GM18499 (cell line): ENCODE data around the gene NUDT15.
"Not testable (repeated sequence)": the region's sequence is repeated elsewhere in the genome, so short reads cannot be mapped to it uniquely, and the experiment has no call there.

ENCODE experiments used
- ATAC-seq: cut with Tn5 transposase; IDR thresholded peaks from one replicate; pipeline ENCODE4 v1.9.1; 2021; ENCODE audit warnings: moderate number of reproducible peaks; ENCODE audit not compliant: insufficient read depth, unreplicated experiment

The NUDT15 gene

DNA sequence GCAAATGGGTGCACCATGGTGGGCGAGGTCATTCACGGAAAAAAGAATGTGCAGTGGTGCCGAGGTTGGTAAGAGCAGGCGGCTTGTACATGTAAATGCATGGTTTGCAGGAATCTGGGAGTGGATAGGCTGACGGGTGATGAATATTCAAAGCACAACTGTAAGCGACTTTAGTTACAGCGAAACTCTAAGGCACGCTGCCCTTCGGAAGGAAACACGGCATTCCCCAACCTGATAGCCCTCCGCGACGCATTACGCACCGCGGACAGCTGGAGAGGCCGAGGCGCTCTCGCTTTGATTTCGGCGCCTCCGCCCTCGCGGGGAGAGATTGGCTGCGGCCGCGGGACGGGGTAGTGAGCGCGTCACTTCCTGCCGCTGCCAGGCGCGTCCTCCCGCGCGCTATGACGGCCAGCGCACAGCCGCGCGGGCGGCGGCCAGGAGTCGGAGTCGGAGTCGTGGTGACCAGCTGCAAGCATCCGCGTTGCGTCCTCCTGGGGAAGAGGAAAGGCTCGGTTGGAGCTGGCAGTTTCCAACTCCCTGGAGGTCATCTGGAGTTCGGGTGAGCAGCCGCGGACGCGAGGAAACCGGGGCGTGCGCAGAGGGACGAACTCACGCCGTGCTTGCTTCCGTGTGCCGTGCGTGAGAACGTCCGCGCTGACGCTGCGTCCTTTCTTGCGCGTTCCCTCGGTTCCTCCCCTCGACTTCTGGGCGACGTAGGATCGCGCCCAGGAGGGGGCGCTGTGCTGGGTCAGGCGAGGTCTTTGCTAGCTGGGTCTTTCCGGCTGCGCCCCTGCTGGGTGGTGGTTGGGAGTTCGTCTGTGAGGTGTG lies at the start of gene NUDT15:
Gene NUDT15 (plus strand): TSS at position 381 of the 828 bp plus-strand sequence. CDS start 21 bp downstream, at position 402.
- peak; percentile 86 for ATAC-seq

DNA sequence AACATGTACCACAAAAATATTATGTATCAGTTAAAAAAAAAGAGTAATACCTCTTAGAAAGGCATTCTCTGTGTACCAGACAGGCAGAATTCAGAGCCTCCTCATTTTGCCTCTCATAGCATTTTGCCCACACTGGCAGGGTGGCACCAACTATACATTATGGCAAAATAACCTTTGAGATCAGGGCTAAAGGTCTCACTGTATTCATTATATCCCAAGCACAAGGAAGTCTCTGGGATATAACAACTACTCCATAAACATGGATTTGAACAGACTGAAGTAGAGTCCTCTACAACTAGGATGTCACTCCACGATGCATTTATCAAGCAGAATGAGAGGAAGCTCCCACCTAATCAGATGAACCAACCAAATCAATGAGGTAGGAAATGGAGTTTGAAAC lies 47.1 kb upstream of the NUDT15 start:
- ATAC-seq, result no peak

DNA sequence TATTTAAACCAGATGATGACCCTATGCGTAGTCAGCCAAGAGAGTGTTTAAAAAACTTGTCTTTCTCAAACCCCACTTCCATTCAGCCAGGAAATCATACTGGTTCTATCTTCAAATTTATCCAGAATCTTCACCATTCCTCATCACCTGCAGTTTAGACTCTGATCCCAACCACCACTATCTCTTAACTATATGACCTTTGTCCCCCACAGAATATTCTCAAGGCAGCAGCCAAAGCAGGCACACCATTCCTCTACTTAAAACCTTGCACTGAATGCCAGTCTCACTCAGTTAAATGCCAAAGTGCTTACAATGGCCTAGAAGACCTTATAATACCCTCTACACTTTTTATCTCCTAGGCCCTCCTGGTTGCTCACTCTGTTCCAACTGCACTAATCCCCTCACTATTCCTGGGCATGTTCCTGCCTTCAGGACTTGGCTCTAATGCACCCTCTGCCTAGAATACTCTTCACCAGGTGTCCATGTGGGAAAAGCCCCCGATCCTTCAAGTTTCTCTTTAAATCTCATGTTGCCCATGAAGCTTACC lies 46.5 kb upstream of the NUDT15 start:
- ATAC-seq, result no peak

DNA sequence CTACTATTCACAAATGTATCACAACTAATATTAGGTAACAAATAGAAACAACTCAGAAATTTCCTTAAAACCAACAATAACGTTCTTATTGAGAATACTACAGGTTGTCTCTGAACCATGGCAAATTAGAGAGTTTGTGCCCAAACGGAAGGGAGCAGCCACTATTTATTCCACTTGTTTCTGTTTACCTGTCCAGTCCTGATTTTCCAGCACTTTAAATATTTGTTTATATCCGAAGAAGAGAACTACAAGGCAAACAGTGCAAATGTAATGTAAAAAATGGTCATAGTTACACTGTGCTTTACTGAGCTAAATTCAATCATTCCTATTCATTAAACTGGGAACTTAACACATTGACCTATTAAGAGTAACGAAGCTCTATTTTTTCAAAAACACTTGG lies 45.7 kb upstream of the NUDT15 start:
- ATAC-seq, result no peak

DNA sequence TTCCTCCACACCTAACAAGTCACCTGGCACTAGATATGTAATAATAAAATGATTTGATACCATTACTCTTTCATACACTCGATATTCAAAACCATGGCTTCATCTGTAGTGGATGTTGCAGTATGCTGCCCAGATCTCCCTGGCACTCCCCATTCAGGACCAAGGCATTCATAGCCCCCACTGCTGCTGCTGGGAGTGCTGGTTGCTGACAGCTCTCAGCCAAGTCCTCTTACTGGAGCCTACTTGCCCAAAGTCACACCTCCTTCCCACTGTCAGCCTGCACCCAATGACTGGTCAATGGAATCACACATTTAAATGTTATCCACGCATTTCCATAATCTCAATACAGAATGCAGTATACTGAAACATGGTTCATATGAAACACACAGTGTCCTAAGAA lies 40.1 kb upstream of the NUDT15 start:
- ATAC-seq, result no peak

DNA sequence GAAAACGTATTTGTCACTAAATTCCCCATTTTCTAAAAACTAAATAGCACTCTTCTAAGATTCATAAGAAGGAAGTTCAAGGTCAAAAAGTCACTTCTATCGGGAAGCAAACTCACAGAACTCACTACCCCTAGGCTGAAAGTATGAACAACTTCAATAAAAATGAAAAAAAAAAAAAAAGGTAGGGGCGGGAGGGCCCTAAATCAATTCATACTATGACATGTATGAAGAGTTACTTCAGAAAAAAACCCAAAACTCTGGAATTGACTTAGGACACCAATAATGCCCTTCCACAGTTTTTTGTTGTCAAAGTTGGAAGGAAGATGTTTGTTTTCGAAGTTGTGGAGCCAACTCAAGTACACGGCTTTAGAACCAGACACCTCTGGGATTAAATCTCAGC lies 37.6 kb upstream of the NUDT15 start:
- no peak for ATAC-seq

DNA sequence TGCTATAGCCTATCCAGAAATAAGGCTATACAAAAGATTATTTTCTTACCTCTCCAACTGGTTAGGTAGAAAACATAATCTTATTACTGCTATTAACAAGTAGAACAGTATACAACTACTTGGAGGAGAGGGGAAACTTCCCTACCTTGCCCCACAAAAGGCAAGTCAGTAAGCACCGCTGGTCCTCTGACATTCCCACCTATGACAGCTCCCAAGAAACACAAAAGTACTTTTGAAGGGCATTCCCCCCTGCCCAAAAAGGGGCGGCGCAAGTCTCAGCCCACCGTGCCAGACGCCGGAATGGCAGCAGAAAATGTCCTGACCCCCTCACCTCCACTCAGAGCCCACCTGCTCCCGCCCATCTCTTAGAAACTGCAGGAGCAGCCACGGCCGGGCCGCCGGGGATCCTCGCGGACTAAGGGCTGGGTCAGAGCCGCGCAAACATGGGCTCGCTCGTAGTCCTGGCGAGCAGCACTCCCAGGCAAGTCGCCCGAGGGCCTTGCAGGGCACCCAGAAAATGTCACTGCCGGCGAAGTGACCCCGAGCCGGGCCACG lies 36.9 kb upstream of the NUDT15 start:
- peak; percentile 25 for ATAC-seq

DNA sequence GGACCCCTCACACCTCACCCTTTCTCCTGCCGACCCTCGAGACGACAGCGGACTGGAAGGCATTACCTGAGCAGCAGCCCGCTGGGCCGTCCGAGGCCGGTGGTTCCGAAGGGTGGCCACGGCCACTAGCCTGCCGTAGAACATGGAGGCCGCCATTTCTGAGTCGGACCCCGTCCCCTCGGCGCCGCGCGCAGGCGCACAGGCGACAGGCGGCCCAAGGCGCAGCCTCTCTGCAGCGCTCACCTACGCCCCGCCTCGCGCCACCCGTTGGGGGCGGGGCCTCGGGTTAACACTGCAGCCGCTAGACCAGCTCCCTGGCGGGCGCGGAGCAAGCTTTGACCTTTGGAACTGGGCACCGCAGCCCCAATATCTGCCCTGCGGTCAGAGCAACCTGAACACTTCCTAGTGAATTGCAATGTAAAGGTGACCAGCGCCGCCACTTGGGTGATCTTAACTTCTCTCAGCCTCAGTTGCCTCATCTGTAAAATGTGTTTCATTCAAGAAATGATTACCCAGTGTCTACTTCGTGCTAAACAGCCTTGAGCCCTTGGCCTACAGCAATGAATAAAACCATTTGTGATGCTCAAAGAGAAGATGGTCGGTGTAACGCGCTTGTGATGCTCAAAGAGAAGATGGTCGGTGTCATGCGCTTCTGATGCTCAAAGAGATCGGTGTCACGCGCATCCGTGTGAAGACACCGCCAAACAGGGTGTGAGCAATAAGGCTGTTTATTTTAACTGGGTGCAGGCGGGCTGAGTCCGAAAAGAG lies 36.2 kb upstream of the NUDT15 start, which contains the start of gene SUCLA2:
Gene SUCLA2 (minus strand): TSS at position 160 of the 768 bp plus-strand sequence. CDS start 4 bp downstream, at position 156.
- ATAC-seq, result peak; percentile 94

DNA sequence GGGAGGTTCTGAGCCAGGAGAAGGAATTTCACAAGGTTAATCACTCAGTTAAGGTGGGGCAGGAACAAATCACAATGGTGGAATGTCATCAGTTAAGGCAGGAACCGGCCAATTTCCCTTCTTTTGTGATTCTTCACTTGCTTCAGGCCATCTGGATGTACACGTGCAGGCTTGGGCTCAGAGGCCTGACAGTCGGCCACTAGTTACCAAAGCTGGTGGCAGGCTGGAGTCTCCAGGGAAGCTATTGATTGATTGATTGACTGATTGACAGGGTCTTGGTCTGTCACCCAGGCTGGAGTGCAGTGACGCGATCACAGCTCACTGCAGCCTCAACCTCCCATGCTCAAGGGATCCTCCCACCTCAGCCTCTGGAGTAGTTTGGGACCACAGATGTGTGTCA lies 35.5 kb upstream of the NUDT15 start:
- ATAC-seq, result not testable (repeated sequence)

DNA sequence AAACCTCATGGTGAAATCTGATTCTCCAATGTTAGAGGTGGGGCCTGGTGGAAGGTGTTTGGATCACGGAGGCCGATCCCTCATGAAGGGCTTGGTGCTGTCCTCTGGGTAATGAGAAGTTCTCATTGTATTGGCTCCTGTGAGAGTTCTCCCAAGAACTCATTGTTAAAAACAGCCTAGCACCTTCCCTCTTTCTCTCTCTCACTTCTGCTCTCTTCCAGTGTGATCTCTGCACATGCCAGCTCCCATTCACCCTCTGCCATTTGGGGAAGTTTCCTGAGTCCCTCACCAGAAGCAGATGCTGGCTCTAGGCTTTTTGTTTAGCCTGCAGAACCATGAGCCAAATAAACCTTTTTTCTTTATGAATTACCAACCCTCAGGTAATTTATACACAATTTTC lies 33.3 kb upstream of the NUDT15 start:
- no peak for ATAC-seq

DNA sequence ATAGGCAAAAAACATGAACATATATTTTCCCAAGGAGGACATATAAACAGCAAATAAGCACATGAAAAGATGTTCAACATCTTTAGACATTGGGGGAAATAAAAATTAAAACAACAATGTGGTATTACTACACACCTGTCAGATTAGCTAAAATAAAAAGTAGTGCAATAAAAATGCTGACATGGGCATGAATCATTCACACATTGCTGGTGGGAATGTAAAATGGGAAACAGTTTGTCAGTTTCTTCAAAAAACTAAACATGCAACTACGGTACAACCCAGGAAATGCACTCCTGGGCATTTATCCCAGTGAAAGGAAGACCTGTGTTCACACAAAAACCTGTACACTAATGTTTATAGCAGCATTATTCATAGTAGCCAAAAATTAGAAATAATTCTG lies 31.1 kb upstream of the NUDT15 start:
- no peak for ATAC-seq

DNA sequence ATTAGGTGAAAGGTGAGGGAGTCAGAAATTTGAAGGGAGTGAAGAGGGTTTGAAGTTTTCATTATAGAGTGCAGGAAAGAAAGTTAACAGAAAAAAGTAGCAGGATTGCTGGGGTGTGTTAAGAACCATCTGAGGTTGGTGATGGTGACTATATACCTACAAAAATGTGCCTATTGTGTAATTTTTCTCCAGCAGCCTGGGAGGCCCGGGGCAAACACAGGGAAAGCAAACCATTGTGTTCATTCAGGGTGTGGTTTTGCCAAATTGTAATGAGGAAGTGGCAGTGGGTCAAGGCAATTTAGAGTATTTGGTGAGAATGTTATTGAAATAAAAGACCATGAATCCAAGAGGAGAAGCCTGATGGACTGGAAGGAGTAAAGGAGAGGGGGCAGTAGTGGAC lies 28.2 kb upstream of the NUDT15 start:
- ATAC-seq, result no peak

DNA sequence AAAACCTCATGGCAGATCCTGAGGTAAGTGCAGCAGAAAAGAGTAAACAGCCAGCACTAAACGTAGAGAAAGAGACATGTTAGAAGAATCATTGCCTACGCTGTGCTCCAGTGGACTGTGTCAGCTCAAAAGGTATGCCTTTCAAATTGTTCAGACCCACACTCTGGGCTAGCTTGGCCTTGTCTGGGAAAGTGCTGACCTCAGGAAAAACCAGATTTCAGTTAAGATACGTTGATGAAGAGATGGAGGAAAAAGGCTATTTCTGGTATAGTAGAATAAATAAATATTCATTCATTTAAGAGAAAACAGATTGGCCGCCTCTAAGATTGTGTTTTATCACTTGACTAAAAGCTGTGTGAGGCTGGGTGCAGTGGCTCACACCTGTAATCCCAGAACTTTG lies 26.8 kb upstream of the NUDT15 start:
- no peak for ATAC-seq

DNA sequence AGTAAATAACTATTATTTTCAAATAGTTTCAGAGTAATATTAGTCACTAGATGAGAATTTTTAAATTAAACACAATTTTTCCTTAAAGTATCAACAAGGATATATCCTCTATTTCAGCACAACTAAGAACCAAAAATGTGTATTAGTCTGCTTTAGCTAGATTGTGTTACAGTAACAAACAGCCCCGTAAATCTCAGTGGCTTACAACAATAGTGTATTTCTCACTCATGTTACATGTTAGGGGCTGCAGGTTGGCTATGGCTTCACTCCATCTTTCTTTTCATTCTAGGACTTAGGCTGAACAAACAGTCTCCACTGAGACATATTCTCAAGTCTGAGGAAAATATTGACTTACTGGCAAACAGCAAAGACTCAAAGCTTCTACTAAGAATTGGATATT lies 24.9 kb upstream of the NUDT15 start:
- no peak for ATAC-seq

DNA sequence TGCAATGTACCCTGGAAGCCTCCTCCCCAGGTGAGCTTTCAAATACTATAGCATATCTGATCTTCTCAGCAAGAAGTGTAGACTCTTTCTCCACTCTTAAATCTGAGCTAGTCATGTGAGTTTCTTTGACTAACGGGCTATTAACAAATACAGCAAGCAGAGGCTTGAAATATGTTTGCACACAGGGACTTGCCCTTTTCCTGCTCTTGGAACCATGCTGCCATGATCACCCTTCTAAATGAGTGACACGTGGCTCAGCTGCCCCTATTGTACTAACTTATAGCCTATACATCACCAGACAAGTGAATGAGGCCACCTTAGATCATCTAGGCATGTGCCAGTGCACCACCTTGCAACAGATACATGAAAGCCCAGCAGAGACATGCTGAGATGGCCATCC lies 23.2 kb upstream of the NUDT15 start:
- ATAC-seq, result no peak

DNA sequence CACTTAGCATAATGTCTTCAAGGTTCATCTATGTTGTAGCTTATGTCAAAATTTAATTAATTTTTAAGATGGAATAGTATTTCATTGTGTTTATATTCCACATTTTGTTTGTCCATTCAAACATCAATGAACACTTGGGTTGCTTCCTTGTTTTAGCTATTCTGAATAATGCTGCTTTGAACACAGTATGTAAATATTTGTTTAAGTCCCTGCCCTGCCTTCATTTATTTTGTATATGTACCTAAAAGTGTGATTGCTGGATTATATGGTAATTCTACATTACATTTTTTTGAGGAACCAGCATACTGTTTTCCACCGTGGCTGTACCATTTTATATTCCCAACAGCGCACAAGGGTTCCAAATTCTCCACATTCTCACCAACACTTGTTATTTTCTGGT lies 18.9 kb upstream of the NUDT15 start:
- no peak for ATAC-seq

DNA sequence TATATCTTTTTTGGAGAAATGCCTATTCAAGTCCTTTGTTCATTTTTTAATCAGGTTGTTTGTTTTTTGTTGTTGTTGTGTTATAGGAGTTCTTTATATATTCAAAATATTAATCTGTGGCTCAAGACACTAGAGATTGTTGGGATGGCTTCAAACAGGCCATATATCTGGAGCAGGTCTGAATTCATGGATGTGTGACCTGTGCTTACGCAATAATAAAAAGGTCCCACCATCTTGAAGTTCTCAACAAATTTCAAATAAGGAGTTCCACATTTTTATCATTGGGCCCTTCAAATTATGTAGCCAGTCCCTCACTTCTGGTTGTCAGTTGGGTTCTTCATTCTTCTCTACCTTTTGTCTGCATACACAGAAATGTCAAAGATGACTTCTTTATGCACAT lies 17.7 kb upstream of the NUDT15 start:
- no peak for ATAC-seq

DNA sequence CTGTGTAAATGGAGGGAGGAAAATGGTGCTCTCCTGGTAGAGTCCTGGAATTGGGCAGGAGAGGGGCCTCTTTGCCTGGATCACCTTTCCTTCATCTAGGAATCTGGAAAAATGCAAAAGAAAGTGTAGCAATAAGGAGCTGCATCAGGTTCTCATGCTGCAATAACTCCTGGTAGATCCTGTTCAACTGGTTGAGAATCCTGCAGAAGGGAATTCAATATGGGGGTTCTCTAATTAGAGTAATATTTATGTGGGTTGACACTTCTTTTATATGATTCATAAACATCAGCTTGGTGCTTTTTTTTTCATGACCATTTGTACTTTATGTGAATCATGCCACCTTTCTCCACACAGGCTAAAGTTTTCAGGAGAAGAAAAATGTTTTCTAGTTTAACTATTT lies 9.5 kb upstream of the NUDT15 start:
- no peak for ATAC-seq

DNA sequence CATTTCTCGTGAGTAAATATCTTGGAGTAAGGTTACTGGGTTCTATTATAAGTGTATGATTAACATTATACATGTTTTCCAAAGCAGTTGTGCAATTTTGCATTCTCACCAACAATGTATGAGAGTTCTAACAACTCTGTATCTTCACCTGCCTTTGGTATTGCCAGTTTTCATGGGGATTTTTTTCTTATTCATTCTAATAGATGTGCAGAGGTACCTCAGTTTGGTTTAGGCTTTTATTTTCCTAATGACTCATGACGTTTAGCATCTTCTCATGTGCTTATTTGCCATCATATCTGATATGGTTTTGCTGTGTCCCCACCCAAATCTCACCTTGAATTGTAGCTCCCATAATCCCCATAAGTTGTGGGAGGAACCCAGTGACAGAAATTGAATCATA lies 7.7 kb upstream of the NUDT15 start:
- no peak for ATAC-seq

DNA sequence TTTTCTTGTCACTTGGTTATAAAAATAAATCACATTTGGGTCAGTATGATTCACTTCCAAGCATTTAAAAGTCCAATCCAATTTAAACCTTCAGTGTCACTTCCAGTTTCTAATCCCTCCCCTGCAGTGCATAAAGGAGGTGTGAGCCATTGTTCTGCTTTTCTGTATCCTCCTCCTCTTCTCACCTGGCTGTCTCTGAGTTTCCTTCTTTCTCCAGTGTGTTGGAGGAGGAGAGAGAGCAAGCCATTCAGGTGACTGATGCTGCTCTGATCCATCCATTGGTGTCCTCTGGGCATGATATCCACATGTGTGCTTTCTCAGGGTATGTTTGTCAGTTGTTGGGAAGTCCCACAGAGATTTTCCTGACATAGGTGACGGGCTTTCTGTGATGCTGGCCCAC lies 1.2 kb downstream of the NUDT15 start:
- ATAC-seq, result no peak

DNA sequence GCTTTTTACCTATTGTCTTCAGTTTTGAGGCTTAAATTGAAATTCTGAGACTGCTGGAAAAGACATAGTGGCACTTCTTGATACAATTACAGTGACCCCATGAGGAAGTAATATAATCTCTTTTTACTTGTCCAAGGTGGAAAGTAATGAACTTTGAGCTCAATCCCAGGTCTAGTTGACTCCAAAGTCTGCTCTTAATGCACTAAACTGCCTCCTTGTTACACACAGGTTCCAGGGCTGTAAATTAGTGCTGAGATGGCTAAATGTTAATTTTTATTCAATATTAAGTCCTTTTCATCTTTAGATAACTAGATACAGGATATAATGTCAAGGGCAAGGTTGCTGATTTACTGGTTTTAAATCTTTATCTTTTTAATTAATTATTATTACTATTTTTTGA lies 2.5 kb downstream of the NUDT15 start:
- no peak for ATAC-seq
